ENCODE measurements around the gene MRPL53.

DNA sequence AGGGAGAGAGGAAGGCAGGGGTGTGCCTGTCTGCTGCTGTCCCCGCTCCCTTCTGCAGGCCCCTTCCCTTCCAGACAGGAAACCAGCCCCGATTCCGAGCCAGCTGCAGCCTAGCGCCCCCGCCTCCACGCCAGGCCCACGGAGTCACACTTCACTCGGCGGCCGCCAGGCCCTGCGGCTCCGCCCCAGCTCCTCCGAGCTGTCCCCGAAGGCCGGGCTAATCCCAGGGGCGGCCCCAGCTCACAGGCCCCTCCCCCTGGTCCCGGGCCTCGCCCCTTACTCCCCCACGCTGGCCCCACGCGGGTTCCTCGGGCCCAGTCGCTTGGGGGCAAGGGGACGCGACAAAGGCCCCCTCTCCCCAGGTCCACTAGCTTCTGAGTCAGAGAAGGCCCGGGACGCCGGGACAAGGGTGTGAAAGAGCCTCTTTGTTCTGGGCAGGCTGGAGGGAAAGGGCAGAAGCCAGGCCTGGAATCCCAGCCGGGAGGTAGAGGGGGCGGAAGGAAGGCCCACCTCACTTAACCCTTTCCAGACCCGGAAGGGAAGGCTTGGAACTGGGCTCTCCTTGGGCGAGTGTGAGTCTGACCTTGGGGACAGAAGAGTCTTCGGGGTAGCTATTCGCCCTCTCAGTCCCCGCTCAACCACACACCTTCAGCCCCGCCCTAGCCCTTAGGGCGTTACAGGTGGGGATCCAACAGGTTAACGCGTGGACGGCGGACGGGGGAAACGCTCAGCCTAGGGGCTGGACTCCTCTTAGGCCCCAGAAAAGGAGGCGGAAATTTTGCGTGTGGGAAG lies 31.9 kb downstream of the MRPL53 start:
- TF ChIP-seq POLR2A (IDR thresholded peaks at IDR 0.05; ENCODE audit: low read depth, low read length) (peak; percentile 42; the same call in 1 of the 2 replicates), RCOR1 (IDR thresholded peaks at IDR 0.05; ENCODE audit: insufficient replicate concordance, low read length) (no peak), BHLHE40 (IDR thresholded peaks at IDR 0.05; ENCODE audit: low read depth, low read length) (0 out of 2 replicates have a peak, but pooled peaks have one; percentile 22), RFX5 (IDR thresholded peaks at IDR 0.05; ENCODE audit: low read depth, low read length) (no peak), SMC3 (IDR thresholded peaks at IDR 0.05; ENCODE audit: low read depth, low read length) (no peak), MAZ (IDR thresholded peaks at IDR 0.05; ENCODE audit: borderline replicate concordance, low read depth, low read length) (peak; percentile 42; the same call in 1 of the 2 replicates), RAD21 (IDR thresholded peaks at IDR 0.05; ENCODE audit: low read length) (no peak), MAFK (IDR thresholded peaks at IDR 0.05; ENCODE audit: low read depth, low read length) (no peak), CEBPB (IDR thresholded peaks at IDR 0.05; ENCODE audit: low read depth, low read length) (no peak), FOS (IDR thresholded peaks at IDR 0.05; ENCODE audit: low read depth, low read length) (no peak)
- TF ChIP-seq, protein P1, sequence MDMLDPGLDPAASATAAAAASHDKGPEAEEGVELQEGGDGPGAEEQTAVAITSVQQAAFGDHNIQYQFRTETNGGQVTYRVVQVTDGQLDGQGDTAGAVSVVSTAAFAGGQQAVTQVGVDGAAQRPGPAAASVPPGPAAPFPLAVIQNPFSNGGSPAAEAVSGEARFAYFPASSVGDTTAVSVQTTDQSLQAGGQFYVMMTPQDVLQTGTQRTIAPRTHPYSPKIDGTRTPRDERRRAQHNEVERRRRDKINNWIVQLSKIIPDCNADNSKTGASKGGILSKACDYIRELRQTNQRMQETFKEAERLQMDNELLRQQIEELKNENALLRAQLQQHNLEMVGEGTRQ (IDR thresholded peaks at IDR 0.05; ENCODE audit: low read depth, low read length) = no peak
- TF ChIP-seq, protein P2, sequence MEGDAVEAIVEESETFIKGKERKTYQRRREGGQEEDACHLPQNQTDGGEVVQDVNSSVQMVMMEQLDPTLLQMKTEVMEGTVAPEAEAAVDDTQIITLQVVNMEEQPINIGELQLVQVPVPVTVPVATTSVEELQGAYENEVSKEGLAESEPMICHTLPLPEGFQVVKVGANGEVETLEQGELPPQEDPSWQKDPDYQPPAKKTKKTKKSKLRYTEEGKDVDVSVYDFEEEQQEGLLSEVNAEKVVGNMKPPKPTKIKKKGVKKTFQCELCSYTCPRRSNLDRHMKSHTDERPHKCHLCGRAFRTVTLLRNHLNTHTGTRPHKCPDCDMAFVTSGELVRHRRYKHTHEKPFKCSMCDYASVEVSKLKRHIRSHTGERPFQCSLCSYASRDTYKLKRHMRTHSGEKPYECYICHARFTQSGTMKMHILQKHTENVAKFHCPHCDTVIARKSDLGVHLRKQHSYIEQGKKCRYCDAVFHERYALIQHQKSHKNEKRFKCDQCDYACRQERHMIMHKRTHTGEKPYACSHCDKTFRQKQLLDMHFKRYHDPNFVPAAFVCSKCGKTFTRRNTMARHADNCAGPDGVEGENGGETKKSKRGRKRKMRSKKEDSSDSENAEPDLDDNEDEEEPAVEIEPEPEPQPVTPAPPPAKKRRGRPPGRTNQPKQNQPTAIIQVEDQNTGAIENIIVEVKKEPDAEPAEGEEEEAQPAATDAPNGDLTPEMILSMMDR (conservative IDR thresholded peaks at IDR 0.05; ENCODE audit: low read depth, low read length) = 0 out of 2 replicates have a peak, but pooled peaks have one; percentile 20
- TF ChIP-seq, protein P3, sequence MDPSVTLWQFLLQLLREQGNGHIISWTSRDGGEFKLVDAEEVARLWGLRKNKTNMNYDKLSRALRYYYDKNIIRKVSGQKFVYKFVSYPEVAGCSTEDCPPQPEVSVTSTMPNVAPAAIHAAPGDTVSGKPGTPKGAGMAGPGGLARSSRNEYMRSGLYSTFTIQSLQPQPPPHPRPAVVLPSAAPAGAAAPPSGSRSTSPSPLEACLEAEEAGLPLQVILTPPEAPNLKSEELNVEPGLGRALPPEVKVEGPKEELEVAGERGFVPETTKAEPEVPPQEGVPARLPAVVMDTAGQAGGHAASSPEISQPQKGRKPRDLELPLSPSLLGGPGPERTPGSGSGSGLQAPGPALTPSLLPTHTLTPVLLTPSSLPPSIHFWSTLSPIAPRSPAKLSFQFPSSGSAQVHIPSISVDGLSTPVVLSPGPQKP (IDR thresholded peaks at IDR 0.05; ENCODE audit: borderline replicate concordance, low read depth, low read length) = no peak
